Measurements from ENCODE around the gene DYDC1. TPM values are rescaled to one million over a fixed set of nuclear protein-coding genes. Genes with fewer than 3 reads are reported as not detected.

The DYDC1 gene
- not detected for total RNA-seq

DNA sequence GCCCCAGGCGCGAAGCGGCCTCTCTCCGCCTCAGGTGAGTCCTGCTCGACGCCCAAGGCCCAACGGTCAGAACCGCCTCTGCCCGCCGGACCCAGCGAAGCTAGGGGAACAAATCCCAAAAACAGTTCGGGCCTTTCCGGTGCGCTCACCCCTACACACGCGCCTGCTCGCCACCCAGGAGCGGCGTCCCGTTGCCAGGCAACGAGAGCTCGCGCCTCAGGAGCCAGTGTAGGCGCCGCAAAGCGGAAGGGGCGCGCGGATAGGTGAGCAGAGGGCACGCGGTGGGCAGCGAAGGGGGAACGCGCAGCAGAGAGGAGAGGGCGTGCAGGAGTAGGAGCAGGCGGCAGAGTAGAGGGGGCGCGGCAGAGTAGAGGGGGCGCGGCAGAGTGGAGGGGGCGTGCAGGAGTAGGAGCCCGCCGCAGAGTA lies at the start of gene DYDC1, which contains the start of gene DYDC2:
Gene DYDC1, minus strand, starts transcription at position 193 of the 426 bp plus-strand sequence. CDS start 4,154 bp downstream, outside the sequence.
Gene DYDC2, plus strand, starts transcription at position 219 of the 426 bp plus-strand sequence. CDS start 5,663 bp downstream, outside the sequence.
- H3K36me3 ChIP-seq: no peaks in the 10 kb centered on the region
- H3K27ac ChIP-seq: no peak within 1 kb of the TSS
- DNase-seq (ENCODE audit: low spot score in 2 of 2): peak in 1 of 2 donors; percentile 29
- H3K4me1 ChIP-seq: no peaks in the 10 kb centered on the region
- H3K27me3 ChIP-seq: no peaks in the 10 kb centered on the region
- intact Hi-C loops (cut with DNase I; ENCODE audit: low total_unique reads): no loop called here
- TF ChIP-seq, protein P1, sequence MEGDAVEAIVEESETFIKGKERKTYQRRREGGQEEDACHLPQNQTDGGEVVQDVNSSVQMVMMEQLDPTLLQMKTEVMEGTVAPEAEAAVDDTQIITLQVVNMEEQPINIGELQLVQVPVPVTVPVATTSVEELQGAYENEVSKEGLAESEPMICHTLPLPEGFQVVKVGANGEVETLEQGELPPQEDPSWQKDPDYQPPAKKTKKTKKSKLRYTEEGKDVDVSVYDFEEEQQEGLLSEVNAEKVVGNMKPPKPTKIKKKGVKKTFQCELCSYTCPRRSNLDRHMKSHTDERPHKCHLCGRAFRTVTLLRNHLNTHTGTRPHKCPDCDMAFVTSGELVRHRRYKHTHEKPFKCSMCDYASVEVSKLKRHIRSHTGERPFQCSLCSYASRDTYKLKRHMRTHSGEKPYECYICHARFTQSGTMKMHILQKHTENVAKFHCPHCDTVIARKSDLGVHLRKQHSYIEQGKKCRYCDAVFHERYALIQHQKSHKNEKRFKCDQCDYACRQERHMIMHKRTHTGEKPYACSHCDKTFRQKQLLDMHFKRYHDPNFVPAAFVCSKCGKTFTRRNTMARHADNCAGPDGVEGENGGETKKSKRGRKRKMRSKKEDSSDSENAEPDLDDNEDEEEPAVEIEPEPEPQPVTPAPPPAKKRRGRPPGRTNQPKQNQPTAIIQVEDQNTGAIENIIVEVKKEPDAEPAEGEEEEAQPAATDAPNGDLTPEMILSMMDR (IDR thresholded peaks at IDR 0.05): no peak
- TF ChIP-seq POLR2AphosphoS5 (IDR thresholded peaks at IDR 0.05): no peak
- TF ChIP-seq POLR2A (IDR thresholded peaks at IDR 0.05): no peak
- peak within 1 kb of the TSS; percentile 34 to 69 (median 51) for H3K4me3 ChIP-seq
- H3K9me3 ChIP-seq: peaks cover 0 to 5% of the 10 kb centered on the region in 2 donors

DNA sequence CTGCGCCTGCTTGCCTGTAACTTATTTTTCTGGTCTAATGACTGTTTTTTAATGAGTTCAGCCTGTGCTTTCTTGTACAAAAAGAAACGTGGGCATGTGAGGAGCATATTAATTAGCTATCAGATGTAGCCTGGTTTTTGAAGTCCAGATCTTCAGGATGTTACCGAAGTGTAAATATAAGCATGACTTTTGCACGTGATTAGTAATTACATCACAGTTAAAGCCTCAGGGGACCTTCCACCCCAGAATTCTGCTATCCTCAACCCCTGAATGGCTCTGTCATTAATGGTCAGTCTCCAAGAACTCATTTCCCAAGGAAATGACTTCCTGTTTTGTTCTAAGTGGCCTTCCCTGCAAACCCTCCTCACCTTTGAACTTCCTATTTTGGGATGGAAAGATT lies 49.6 kb upstream of the DYDC1 start:
- intact Hi-C loops (cut with DNase I; ENCODE audit: low total_unique reads): loop anchor here (5.0 kb wide), 1 partner anchor 46 kb away; the partner anchor contains the start of gene TSPAN14
- no peaks in the 10 kb centered on the region for H3K27me3 ChIP-seq
- peak overlapping the region in 1 of 2 donors; percentile 33 for H3K27ac ChIP-seq
- DNase-seq (ENCODE audit: low spot score in 2 of 2): no peak
- no peaks in the 10 kb centered on the region for H3K4me1 ChIP-seq
- no peaks in the 10 kb centered on the region for H3K9me3 ChIP-seq
- H3K36me3 ChIP-seq: no peaks in the 10 kb centered on the region
- no peak overlapping the region for H3K4me3 ChIP-seq
- TF ChIP-seq, protein P1 (IDR thresholded peaks at IDR 0.05): no peak

DNA sequence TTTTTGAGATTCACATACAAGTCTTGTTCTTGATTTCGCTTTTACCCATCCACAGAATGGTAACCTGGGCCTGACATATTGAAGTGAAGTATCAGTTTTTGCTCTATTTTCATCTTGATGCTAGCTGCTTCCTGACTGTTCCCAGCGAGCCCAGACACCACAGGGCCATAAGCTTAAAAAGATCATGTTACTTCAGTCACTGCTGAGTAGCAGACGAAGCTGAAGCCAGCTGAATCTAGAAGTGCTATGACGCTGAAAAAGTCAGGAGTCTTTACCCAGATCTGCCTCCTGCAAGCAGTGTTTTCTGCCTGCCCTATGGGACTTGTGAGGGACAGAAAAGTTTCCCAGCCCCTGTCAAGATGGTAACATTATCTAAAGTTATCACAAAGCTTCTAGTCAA lies 49.1 kb upstream of the DYDC1 start:
- Histone ChIP-seq H3K9me3 (no peaks in the 10 kb centered on the region), H3K4me1 (no peaks in the 10 kb centered on the region), H3K4me3 (no peak overlapping the region), H3K27me3 (no peaks in the 10 kb centered on the region), H3K27ac (peak overlapping the region in 1 of 2 donors; percentile 48), H3K36me3 (no peaks in the 10 kb centered on the region)
- no peak for DNase-seq (ENCODE audit: low spot score in 2 of 2)
- TF ChIP-seq POLR2A (IDR thresholded peaks at IDR 0.05) (no peak), POLR2AphosphoS5 (IDR thresholded peaks at IDR 0.05) (no peak)
- TF ChIP-seq, protein P1 (IDR thresholded peaks at IDR 0.05): no peak
- intact Hi-C loops (cut with DNase I; ENCODE audit: low total_unique reads): loop anchor here (5.0 kb wide), 1 partner anchor 47 kb away; the partner anchor contains the start of gene TSPAN14

DNA sequence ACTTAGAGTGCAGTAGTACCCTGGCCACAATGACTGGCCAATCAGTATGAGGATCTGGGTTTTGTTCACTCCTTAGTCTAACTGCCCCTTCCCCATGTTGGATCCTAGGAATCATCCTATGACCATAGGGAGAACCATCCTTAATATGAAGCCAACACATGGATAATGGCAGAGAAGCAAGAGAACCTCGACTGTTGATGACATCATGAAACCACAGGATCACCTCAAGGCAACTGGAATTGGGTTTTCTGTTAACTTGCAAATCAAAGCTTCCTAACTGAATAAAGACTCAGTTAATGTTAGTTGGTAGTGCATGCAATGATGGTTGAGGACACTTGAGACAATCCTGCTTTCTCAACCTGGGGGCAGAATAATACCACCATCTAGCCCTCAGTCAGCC lies 48.5 kb upstream of the DYDC1 start:
- Histone ChIP-seq H3K27me3 (no peaks in the 10 kb centered on the region), H3K4me1 (no peaks in the 10 kb centered on the region), H3K27ac (peak overlapping the region in 1 of 2 donors; percentile 48), H3K9me3 (no peaks in the 10 kb centered on the region), H3K36me3 (no peaks in the 10 kb centered on the region), H3K4me3 (no peak overlapping the region)
- no peak for DNase-seq (ENCODE audit: low spot score in 2 of 2)
- intact Hi-C loops (cut with DNase I; ENCODE audit: low total_unique reads): loop anchor here (5.0 kb wide), 1 partner anchor 47 kb away; the partner anchor contains the start of gene TSPAN14
- TF ChIP-seq POLR2AphosphoS5 (IDR thresholded peaks at IDR 0.05) (no peak), POLR2A (IDR thresholded peaks at IDR 0.05) (no peak)
- TF ChIP-seq, protein P1 (IDR thresholded peaks at IDR 0.05): no peak

DNA sequence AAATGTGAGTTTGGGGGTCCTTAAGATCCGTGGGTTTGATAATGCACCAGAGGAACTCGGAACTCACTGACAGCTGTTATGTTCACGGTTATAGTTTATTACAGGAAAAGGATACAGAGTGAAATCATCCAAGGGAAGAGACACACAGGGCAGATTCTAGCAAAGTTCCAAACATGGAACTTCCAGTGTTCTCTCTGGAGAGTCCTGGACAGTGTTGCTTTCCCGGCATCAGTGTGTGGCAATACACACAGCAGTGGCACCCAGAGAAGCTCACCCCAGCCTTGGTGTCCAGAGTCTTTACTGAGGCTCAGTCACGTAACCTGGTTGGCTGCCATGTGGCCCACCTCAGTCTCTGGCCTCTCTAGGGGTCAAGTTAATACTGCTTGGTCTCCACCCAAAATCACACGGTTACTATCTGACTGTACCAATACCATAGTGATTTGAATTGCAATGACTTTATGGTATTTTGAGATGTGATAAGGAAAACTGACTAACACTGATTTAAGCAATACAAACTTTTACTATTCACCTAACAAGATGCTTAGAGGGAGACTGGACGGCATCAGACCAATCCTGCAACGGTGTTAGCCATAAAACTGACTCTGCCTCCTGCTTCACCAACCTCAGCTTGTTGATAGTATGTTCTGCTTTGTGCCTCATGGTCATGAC lies 43.7 kb upstream of the DYDC1 start:
- Histone ChIP-seq H3K4me3 (no peak overlapping the region), H3K27ac (peak overlapping the region in 1 of 2 donors; percentile 32), H3K4me1 (no peaks in the 10 kb centered on the region), H3K9me3 (no peaks in the 10 kb centered on the region), H3K36me3 (no peaks in the 10 kb centered on the region), H3K27me3 (no peaks in the 10 kb centered on the region)
- intact Hi-C loops (cut with DNase I; ENCODE audit: low total_unique reads): no loop called here
- TF ChIP-seq, protein P1 (IDR thresholded peaks at IDR 0.05): no peak
- TF ChIP-seq POLR2AphosphoS5 (IDR thresholded peaks at IDR 0.05) (no peak), POLR2A (IDR thresholded peaks at IDR 0.05) (no peak)
- DNase-seq (ENCODE audit: low spot score in 2 of 2): no peak

All from breast epithelium (tissue), 4 donors.